LNCAP (cell line): ENCODE data around the gene TEX29.

Experiments
- TF ChIP-seq, protein P1 (sequence below): fragments of 450-650 bp; IDR thresholded peaks from 2 replicates; pipeline ENCODE4 v1.5.1; 2017; ENCODE audit warnings: mild to moderate bottlenecking

TEX29 gene

DNA sequence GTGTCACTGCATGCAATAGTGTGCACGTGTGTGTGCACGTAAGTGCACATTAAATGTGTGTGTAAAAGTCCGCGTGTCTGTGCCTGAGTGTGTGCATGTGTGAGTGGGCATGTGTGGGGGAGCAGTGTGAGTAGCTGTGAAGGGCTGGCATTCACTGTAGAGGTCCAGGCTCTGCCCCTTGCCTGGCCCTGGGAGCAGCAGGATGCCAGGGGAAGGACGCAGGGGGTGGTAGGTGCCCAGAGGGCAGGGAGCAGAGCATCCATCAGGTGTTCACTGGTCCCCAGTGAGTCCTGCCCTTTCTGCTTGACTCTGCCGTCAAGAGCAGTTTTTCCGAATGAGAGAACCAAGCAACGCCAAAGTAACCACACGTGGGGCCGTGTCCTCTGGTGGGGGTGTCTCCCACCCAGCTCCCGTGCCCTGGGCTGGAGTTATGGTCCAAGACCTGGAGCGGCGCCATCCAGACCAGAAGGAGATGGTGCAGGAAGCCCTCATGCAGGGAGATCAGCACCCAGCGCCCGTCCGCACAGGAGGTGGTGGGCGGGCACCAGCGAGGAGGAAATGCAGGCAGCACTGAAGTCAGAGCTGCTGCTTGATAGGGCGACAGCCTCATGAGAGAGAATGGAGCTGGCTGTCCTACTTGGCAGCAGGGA is 68.5 kb downstream of the TEX29 start:
- TF ChIP-seq, protein P1, sequence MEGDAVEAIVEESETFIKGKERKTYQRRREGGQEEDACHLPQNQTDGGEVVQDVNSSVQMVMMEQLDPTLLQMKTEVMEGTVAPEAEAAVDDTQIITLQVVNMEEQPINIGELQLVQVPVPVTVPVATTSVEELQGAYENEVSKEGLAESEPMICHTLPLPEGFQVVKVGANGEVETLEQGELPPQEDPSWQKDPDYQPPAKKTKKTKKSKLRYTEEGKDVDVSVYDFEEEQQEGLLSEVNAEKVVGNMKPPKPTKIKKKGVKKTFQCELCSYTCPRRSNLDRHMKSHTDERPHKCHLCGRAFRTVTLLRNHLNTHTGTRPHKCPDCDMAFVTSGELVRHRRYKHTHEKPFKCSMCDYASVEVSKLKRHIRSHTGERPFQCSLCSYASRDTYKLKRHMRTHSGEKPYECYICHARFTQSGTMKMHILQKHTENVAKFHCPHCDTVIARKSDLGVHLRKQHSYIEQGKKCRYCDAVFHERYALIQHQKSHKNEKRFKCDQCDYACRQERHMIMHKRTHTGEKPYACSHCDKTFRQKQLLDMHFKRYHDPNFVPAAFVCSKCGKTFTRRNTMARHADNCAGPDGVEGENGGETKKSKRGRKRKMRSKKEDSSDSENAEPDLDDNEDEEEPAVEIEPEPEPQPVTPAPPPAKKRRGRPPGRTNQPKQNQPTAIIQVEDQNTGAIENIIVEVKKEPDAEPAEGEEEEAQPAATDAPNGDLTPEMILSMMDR, result no peak

DNA sequence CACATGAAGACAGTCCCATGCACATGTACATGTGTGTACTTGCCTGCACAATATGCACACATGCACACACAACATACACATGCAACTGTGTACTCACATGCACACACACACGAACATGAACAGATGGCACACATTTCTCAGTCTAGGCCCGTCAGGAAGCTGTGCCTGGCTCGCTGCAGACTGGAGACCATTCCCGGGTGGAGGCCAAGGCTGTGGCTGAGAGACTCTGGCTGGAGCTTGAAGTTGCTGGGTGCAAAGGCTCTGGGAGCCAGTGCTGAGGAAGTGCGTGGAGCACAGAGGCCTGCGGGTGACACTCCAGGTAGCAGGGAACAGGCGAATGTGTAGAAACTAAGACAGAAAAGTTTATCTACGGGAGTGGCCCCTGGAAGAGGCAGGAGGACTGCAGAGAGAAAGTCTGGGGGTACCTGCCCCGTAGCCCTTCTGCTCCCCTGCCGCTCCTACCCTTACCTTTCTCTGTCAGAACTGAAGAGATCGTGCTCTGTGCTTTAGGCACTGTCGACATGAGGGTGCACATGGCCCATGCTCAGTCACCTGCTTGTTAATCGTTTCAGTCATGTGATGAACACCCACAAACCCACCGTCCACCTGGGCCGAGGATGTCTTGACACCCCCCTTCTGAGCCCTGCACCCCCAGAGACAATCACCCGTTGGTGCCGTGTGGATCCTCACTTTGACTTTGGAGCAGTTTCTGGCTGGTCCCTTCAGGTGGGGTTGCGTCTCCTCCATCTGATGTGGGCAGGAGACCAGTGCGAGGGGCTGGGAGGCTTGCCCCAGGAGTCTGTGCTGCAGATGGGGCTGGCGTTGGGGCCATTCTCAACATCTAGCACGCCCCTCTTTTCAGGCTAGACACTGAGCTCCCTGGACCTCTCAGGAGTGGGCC is 69.4 kb downstream of the TEX29 start:
- TF ChIP-seq, protein P1, result no peak

DNA sequence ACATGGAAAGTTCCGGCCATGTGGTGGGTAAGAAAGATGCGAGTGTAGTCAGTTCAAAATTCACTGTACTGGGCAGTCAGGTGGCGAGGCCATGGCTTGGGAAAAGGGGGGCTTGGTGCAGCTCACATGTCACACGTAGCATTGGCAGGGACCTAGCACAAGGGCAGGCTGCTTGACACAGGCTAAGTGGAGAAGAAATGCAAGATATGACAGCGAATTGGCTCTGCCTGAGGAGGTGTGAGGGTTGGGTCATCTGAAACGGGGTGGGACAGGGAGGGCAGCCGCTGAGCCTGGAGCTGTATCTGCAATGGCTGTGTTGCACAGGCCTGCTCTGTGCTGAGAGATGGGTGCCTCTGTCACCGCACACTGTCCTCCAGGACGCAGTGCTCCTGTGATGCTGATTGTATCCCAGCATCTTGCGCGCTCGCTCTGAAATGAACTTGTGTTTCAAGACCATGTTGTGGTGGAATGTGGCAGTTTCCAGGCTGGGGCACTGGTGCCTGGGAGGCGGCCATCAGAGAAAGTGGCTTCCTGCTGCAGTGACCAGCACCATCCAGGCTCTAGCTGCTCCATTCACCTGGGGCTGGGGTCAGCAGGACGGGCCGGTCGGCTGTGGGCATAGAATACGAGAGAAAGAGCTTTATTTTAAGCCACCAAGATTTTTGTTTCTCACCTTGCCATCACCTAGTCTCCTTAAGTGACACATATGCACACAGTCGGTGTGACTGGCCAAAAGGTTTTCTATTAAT is 70.3 kb downstream of the TEX29 start:
- TF ChIP-seq, protein P1, result no peak

DNA sequence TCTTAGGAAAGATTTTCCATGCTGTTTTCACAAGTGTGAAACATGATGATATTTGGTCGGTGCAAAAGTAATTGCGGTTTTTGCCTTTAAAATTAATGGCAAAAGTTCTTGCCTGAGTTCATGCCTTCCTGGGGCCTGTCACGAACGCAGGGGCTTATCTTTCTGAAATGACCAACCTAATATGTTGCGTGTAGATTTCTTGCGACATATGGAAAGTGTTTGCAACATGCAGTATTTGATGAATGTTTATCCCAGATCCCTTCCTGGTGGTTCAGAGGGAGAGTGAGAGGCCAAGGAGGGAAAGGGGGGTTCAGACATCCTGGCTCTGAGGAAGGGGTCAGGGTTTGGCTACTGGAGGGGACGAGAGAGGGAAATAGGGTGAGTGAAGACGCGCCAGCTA is 72.0 kb downstream of the TEX29 start:
- TF ChIP-seq, protein P1, result no peak

DNA sequence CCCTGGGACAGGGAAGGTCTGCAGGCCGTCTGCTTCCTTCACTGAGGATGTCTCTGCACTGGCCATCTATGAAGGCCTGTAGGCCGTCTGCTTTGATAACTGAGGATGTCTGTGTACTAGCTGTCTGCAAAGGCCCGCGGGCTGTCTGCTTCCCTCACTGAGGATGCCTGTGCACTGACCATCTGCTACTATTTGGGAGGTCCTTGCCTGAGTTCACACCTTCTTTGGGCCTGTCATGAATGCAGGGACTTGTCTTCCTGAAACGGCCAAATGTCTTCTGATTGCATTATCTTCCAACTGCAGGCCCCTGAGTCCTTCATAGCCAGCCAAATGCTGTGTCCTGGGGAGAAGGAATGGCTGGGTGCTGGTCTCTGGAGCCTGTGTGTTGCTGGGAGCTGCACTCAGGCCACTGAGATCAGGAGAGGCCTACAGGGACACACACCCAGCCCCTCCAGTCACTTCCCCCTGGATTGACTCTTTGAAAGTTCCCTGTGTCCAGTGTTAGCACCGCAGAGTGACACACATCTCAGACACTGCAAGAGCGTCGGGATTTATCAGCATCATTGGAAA is 72.9 kb downstream of the TEX29 start:
- TF ChIP-seq, protein P1, result no peak
